SJCRH30 (cell line): ENCODE results near the gene CTNNA1. TPM values are rescaled to one million over a fixed set of nuclear protein-coding genes. Genes with fewer than 3 reads are reported as not detected.

Experiments used
- DNase-seq, 2 experiments: peaks; one replicate each; pipeline ENCODE4 v3.0.0-alpha.2; 2015 to 2020
- H3K27ac ChIP-seq: fragments of 250-450 bp; sonication (Bioruptor Pico); 2 replicates; pipeline ENCODE4 v1.5.1; 2020; ENCODE audit warnings: mild to moderate bottlenecking, moderate library complexity
- H3K27me3 ChIP-seq: fragments of 250-450 bp; sonication (Bioruptor Pico); 2 replicates; pipeline ENCODE4 v1.5.1; 2020; ENCODE audit warnings: mild to moderate bottlenecking, moderate library complexity
- H3K36me3 ChIP-seq: fragments of 250-450 bp; sonication (Bioruptor Pico); 2 replicates; pipeline ENCODE4 v1.5.1; 2020; ENCODE audit warnings: mild to moderate bottlenecking, moderate library complexity
- H3K4me1 ChIP-seq: fragments of 250-450 bp; sonication (Bioruptor Pico); 2 replicates; pipeline ENCODE4 v1.5.1; 2020; ENCODE audit warnings: mild to moderate bottlenecking, moderate library complexity
- H3K4me3 ChIP-seq: fragments of 250-450 bp; sonication (Bioruptor Pico); 2 replicates; pipeline ENCODE4 v1.5.1; 2020; ENCODE audit warnings: mild to moderate bottlenecking, moderate library complexity
- H3K9me3 ChIP-seq: fragments of 250-450 bp; sonication (Bioruptor Pico); replicated peaks from 2 replicates; pipeline ENCODE4 v1.5.1; 2020; ENCODE audit warnings: mild to moderate bottlenecking, moderate library complexity
- total RNA-seq: library from RNA; depleted of rRNA; stranded (reverse); fragments of >200 nt; shearing (Covaris generic); gene quantifications from 2 replicates; pipeline ENCODE4 v1.2.3, GENCODE V29; 2014; rRNA removed

The CTNNA1 gene
- total RNA-seq, 1 experiment from 2014 or later, result 153 TPM

- Histone ChIP-seq H3K27ac (no peak overlapping the region), H3K9me3 (no peaks in the 10 kb centered on the region), H3K4me3 (no peak overlapping the region), H3K36me3 (no peaks in the 10 kb centered on the region), H3K27me3 (no peaks in the 10 kb centered on the region), H3K4me1 (peaks cover 13% of the 10 kb centered on the region)
- no peak for DNase-seq
Measured at GRCh38 chr5:138974227-138975063, 221.2 kb downstream of the CTNNA1 start.

GRCh38 chr5:138975098-138975847, 222.0 kb downstream of the CTNNA1 start:
- no peak overlapping the region for H3K4me3 ChIP-seq

GRCh38 chr5:138978080-138978479, 224.9 kb downstream of the CTNNA1 start:
- no peak for DNase-seq

More at GRCh38 chr5:138975098-138975847, 222.0 kb downstream of the CTNNA1 start:
- Histone ChIP-seq H3K27ac (no peak overlapping the region), H3K9me3 (no peaks in the 10 kb centered on the region), H3K27me3 (no peaks in the 10 kb centered on the region), H3K4me1 (peaks cover 12% of the 10 kb centered on the region), H3K36me3 (no peaks in the 10 kb centered on the region)
- peak in 1 of 2 experiments; percentile 48 for DNase-seq

GRCh38 chr5:138978581-138978980, 225.4 kb downstream of the CTNNA1 start:
- no peak overlapping the region for H3K27ac ChIP-seq
- H3K9me3 ChIP-seq, result no peaks in the 10 kb centered on the region
- no peak for DNase-seq

More at GRCh38 chr5:138978080-138978479, 224.9 kb downstream of the CTNNA1 start:
- no peaks in the 10 kb centered on the region for H3K4me1 ChIP-seq
- no peaks in the 10 kb centered on the region for H3K36me3 ChIP-seq
- no peak overlapping the region for H3K4me3 ChIP-seq
- no peaks in the 10 kb centered on the region for H3K27me3 ChIP-seq
- no peaks in the 10 kb centered on the region for H3K9me3 ChIP-seq
- H3K27ac ChIP-seq, result no peak overlapping the region

GRCh38 chr5:138979684-138980280, 226.6 kb downstream of the CTNNA1 start:
- H3K27ac ChIP-seq, result no peak overlapping the region
- DNase-seq, result no peak
- H3K4me3 ChIP-seq, result no peak overlapping the region
- H3K36me3 ChIP-seq, result no peaks in the 10 kb centered on the region
- no peaks in the 10 kb centered on the region for H3K27me3 ChIP-seq
- no peaks in the 10 kb centered on the region for H3K4me1 ChIP-seq
- H3K9me3 ChIP-seq, result no peaks in the 10 kb centered on the region

More at GRCh38 chr5:138978581-138978980, 225.4 kb downstream of the CTNNA1 start:
- Histone ChIP-seq H3K27me3 (no peaks in the 10 kb centered on the region), H3K4me1 (no peaks in the 10 kb centered on the region), H3K36me3 (no peaks in the 10 kb centered on the region), H3K4me3 (no peak overlapping the region)

GRCh38 chr5:138980441-138980840, 227.2 kb downstream of the CTNNA1 start:
- no peaks in the 10 kb centered on the region for H3K27me3 ChIP-seq
- no peak overlapping the region for H3K27ac ChIP-seq
- no peak overlapping the region for H3K4me3 ChIP-seq
- no peaks in the 10 kb centered on the region for H3K4me1 ChIP-seq
- H3K9me3 ChIP-seq, result no peaks in the 10 kb centered on the region
- H3K36me3 ChIP-seq, result no peaks in the 10 kb centered on the region
- DNase-seq, result no peak

- Histone ChIP-seq H3K27me3 (no peaks in the 10 kb centered on the region), H3K4me3 (no peak overlapping the region), H3K27ac (no peak overlapping the region), H3K4me1 (no peaks in the 10 kb centered on the region), H3K9me3 (no peaks in the 10 kb centered on the region), H3K36me3 (no peaks in the 10 kb centered on the region)
- DNase-seq, result no peak
Measured at GRCh38 chr5:138981131-138981530, 227.9 kb downstream of the CTNNA1 start.

- H3K27me3 ChIP-seq, result no peaks in the 10 kb centered on the region
- H3K4me3 ChIP-seq, result no peak overlapping the region
- no peaks in the 10 kb centered on the region for H3K4me1 ChIP-seq
- no peaks in the 10 kb centered on the region for H3K36me3 ChIP-seq
- H3K9me3 ChIP-seq, result no peaks in the 10 kb centered on the region
- H3K27ac ChIP-seq, result no peak overlapping the region
- DNase-seq, result no peak
Measured at GRCh38 chr5:138981586-138981985, 228.4 kb downstream of the CTNNA1 start.

GRCh38 chr5:138983984-138984383, 230.8 kb downstream of the CTNNA1 start:
- no peak overlapping the region for H3K27ac ChIP-seq
- DNase-seq, result no peak
- no peaks in the 10 kb centered on the region for H3K36me3 ChIP-seq
- no peaks in the 10 kb centered on the region for H3K27me3 ChIP-seq
- no peak overlapping the region for H3K4me3 ChIP-seq
- no peaks in the 10 kb centered on the region for H3K4me1 ChIP-seq
- no peaks in the 10 kb centered on the region for H3K9me3 ChIP-seq

Other genes with a start within 250 kb of the CTNNA1 start
- gene ETF1, start 210.2 kb upstream of the CTNNA1 start, total RNA-seq, result 128 and 140 TPM in 2 replicates
- gene HSPA9, start 178.0 kb upstream of the CTNNA1 start, total RNA-seq, result 368 and 385 TPM in 2 replicates
- gene LRRTM2, start 121.9 kb downstream of the CTNNA1 start, total RNA-seq, result 0.89 and 1.6 TPM in 2 replicates